Cardiac fibroblast (primary cell): ENCODE measurements around the gene ROBO2.

ENCODE experiments used
- DNase-seq, 2 donors: peaks; one replicate each; pipeline versions ENCODE4 v3.0.0 to v3.0.0-alpha.2; 2010; ENCODE audit warnings: low read depth in 2 of 2
- H3K4me3 ChIP-seq, 2 donors: replicated peaks in 1 of 2; 1 replicate in 1 of 2; 2 replicates in 1 of 2; pipeline ENCODE4 v1.5.1; 2011; ENCODE audit warnings: low read depth in 2 of 2, low read length in 2 of 2, mild to moderate bottlenecking in 2 of 2, moderate library complexity in 1 of 2
- TF ChIP-seq, protein P1 (sequence below): IDR thresholded peaks from one replicate; pipeline ENCODE4 v1.5.1; 2011; ENCODE audit warnings: low read depth, mild to moderate bottlenecking, low read length, inconsistent platforms

Gene ROBO2, protein sequence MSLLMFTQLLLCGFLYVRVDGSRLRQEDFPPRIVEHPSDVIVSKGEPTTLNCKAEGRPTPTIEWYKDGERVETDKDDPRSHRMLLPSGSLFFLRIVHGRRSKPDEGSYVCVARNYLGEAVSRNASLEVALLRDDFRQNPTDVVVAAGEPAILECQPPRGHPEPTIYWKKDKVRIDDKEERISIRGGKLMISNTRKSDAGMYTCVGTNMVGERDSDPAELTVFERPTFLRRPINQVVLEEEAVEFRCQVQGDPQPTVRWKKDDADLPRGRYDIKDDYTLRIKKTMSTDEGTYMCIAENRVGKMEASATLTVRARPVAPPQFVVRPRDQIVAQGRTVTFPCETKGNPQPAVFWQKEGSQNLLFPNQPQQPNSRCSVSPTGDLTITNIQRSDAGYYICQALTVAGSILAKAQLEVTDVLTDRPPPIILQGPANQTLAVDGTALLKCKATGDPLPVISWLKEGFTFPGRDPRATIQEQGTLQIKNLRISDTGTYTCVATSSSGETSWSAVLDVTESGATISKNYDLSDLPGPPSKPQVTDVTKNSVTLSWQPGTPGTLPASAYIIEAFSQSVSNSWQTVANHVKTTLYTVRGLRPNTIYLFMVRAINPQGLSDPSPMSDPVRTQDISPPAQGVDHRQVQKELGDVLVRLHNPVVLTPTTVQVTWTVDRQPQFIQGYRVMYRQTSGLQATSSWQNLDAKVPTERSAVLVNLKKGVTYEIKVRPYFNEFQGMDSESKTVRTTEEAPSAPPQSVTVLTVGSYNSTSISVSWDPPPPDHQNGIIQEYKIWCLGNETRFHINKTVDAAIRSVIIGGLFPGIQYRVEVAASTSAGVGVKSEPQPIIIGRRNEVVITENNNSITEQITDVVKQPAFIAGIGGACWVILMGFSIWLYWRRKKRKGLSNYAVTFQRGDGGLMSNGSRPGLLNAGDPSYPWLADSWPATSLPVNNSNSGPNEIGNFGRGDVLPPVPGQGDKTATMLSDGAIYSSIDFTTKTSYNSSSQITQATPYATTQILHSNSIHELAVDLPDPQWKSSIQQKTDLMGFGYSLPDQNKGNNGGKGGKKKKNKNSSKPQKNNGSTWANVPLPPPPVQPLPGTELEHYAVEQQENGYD (N-terminal part only)

DNA sequence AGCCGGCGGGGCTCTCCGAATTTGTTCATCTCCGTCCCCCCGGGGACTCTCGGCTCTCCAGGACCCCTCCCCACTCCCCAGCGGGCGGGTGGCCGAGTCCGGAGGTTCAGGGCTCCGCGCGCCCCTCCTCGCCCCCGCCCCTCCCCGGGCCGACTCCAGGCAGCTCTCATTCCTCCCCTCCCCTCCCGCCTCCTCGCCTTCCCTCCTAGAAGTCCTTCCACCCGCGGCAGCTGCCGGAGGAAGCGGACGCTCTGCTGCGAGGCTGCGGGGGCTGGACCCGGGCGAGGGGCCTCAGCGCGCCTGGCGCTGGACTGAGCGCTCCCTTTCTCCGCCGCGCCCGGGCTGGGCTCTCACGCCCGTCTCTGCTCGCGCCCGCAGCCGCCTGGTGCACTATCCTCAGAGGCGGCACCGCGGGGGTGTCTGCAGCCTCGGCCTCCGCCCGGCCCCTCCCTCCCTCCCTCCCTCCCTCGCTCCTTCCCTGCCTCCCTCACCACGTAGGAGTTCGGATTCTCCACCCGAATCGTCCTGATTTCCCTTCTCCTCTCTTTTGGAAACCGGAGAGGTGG, at the start of gene ROBO2:
ROBO2 (plus strand) TSS at position 494 of the 566 bp plus-strand sequence. CDS start 687 bp downstream, outside the sequence.
- DNase-seq, result peak; percentile 4 to 5
- TF ChIP-seq, protein P1, sequence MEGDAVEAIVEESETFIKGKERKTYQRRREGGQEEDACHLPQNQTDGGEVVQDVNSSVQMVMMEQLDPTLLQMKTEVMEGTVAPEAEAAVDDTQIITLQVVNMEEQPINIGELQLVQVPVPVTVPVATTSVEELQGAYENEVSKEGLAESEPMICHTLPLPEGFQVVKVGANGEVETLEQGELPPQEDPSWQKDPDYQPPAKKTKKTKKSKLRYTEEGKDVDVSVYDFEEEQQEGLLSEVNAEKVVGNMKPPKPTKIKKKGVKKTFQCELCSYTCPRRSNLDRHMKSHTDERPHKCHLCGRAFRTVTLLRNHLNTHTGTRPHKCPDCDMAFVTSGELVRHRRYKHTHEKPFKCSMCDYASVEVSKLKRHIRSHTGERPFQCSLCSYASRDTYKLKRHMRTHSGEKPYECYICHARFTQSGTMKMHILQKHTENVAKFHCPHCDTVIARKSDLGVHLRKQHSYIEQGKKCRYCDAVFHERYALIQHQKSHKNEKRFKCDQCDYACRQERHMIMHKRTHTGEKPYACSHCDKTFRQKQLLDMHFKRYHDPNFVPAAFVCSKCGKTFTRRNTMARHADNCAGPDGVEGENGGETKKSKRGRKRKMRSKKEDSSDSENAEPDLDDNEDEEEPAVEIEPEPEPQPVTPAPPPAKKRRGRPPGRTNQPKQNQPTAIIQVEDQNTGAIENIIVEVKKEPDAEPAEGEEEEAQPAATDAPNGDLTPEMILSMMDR, result no peak
- H3K4me3 ChIP-seq, result peak within 1 kb of the TSS; percentile 29 to 38

DNA sequence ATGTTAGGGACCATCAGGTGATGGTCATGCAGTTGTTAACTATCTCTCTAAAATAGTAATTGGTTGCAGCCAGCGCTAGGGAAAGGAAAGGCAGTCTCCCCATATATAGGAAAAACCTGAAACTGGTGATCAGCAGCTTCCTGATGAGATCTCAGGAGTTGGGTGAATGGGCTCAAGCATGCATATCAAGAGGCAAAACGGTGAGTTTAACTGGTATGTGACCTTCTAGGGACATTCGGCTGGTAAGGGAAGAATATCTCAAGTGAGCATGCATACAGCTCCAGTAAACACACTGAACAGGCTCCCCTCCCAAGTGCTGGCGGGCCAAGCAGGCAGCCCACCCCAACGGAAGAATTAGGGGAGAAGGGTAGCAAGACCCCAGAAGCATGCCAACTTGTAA, 49.3 kb upstream of the ROBO2 start:
- H3K4me3 ChIP-seq, result no peak overlapping the region
- TF ChIP-seq, protein P1, result no peak
- DNase-seq, result no peak

DNA sequence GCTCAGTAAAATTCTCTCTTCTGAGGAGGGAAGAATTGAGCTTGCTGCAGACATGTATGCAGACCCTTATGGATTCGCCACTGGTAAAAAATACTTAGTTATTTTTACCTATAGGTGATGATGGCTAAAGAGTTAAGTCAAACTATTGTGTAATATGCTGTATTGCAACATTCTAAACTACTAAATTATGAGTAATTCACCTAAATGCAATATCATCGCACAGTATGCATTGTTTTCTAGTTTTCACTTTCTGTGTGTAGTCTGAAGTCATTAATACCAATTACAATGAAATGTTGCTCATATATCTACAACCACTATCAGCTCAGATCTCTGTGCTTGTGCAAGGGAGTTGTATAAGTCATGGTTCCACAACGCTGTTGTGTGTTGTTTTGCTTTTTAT, 48.7 kb upstream of the ROBO2 start:
- DNase-seq, result no peak
- no peak overlapping the region for H3K4me3 ChIP-seq
- TF ChIP-seq, protein P1, result no peak

DNA sequence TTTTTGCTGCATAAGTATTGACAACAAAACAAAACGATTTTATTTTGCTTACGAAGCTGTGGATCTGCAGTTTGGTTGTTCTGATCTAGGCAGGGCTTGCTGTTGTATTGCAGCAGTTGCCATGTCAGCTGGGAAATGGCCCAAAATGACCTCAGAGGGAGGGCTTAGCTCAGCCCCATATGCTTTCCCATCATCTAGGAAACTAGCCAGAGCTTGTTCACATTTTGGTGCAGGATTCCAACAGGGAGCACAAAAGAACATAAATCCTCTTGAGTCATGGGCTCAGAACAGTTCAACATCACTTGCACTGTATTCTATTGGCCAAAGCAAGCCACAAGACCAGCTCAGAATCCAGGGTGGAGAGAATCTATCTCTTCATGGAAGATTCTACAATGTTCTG, 42.2 kb upstream of the ROBO2 start:
- no peak for DNase-seq
- TF ChIP-seq, protein P1, result no peak

DNA sequence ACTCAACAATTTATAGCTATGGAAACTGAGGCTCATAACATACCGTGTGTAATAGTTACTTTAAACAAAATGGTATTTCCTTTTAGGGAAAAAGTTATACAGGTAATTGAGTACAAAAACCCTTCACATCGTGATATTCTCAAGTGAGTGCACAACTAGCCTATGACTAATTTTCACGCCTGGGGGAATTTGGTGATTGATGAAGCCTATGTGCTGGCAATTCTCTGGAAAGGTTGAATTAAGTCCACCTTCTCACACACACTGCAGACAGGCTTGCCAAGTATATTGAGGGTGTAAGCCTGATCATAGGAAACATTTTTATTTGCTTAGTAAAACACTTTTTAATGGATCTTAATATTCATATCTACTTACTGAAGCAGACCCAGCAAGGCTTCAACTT, 41.3 kb upstream of the ROBO2 start:
- no peak for DNase-seq
- TF ChIP-seq, protein P1, result no peak
- no peak overlapping the region for H3K4me3 ChIP-seq

More for the DNA sequence above, 42.2 kb upstream of the ROBO2 start:
- no peak overlapping the region for H3K4me3 ChIP-seq

DNA sequence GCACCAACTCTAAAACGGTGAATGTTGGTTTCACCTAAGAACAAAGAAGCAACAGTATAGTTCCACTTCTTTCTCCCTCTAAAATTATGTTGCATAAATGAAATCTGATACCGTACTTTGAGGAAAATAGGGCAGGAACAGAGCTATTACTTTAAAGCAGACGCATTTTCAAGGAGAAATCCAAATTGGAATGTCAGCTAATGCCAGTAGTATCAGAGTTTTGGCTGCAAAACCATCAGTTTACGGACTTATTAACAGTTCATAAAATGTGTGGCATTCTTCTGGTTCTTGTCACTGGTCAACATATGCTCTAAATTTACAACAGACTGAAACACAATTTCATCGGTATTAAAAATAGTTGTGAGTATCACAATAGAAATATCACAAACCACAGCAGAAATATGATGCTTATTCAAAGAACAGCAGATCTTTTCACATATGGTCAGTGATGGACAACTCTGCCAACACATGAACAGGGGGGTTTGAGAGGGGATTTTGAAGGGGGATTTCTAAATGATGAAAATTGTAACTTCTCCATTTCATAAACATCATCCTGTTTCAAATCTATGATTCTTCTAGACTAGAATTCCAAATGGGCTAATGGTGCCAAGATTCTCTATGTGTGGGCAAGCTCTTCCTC, 38.7 kb upstream of the ROBO2 start:
- DNase-seq, result no peak
- TF ChIP-seq, protein P1, result no peak
- no peak overlapping the region for H3K4me3 ChIP-seq
